Body of pancreas (tissue), 4 donors: Measurements from ENCODE around the gene BGN.

Experiments used
- CTCF ChIP-seq, 7 experiments: fragments of 450-650 bp in 4 of 7; fragments of 200-600 bp in 3 of 7; sonication (generic) in 3 of 7; IDR thresholded peaks; one replicate each; pipeline ENCODE4 v1.5.1; 2016 to 2019; ENCODE audit warnings: antibody characterized with exemption in 7 of 7
- POLR2A ChIP-seq, 3 donors: fragments of 450-650 bp; IDR thresholded peaks; one replicate each; pipeline ENCODE4 v1.6.1; 2016; ENCODE audit warnings: antibody characterized with exemption in 3 of 3, mild to moderate bottlenecking in 2 of 3

- TF ChIP-seq CTCF (IDR thresholded peaks at IDR 0.05), result no peak
- no peak for TF ChIP-seq POLR2A (IDR thresholded peaks at IDR 0.05)
Measured at GRCh38 chrX:153544727-153545126, 49.9 kb downstream of the BGN start.
